Breast epithelium (tissue), 4 donors: ENCODE measurements around the gene SPATS2. TPM values are rescaled to one million over a fixed set of nuclear protein-coding genes. Genes with fewer than 3 reads are reported as not detected.
A peak's percentile ranks its signal among the peaks of the same experiment; 100 is the strongest.

Experiments used
- DNase-seq, 2 donors: peaks; one replicate each; pipeline ENCODE4 v3.0.0-alpha.2; 2019; ENCODE audit warnings: low spot score in 2 of 2
- H3K27ac ChIP-seq, 2 donors: fragments of 200-600 bp; sonication (generic) in 1 of 2; one replicate each; pipeline ENCODE4 v1.5.1; 2016 to 2019; ENCODE audit warnings: mild to moderate bottlenecking in 1 of 2
- H3K27me3 ChIP-seq, 2 donors: fragments of 200-600 bp; sonication (generic) in 1 of 2; one replicate each; pipeline versions ENCODE4 v1.5.1 to v1.6.0; 2017 to 2019; ENCODE audit warnings: control low read depth in 1 of 2, mild to moderate bottlenecking in 1 of 2
- H3K36me3 ChIP-seq: fragments of 200-600 bp; one replicate; pipeline ENCODE4 v1.5.1; 2019
- H3K4me1 ChIP-seq, 2 donors: fragments of 200-600 bp; sonication (generic); one replicate each; pipeline ENCODE4 v1.5.1; 2016 to 2019; ENCODE audit warnings: control low read depth in 1 of 2
- H3K4me3 ChIP-seq, 3 donors: fragments of 200-600 bp; sonication (generic); 1 replicate in 2 of 3; 2 replicates in 1 of 3; pipeline ENCODE4 v1.5.1; 2016 to 2019; ENCODE audit warnings: mild to moderate bottlenecking in 3 of 3, moderate library complexity in 2 of 3
- H3K9me3 ChIP-seq, 2 donors: fragments of 200-600 bp; sonication (generic) in 1 of 2; one replicate each; pipeline ENCODE4 v1.5.1; 2016 to 2019; ENCODE audit warnings: control low read depth in 1 of 2
- POLR2A ChIP-seq: fragments of 450-650 bp; IDR thresholded peaks from one replicate; pipeline ENCODE4 v1.6.1; 2016; ENCODE audit warnings: antibody characterized with exemption, mild to moderate bottlenecking, moderate library complexity
- POLR2AphosphoS5 ChIP-seq, 3 donors: sonication (generic); formaldehyde crosslinking; IDR thresholded peaks; one replicate each; pipeline ENCODE4 v1.6.1; 2017; ENCODE audit warnings: antibody characterized with exemption in 3 of 3
- intact Hi-C: fragments of 100-400 bp; cut with DNase I; formaldehyde crosslinking; loops from one replicate; pipeline ENCODE4 v1.15.1; 2023; ENCODE audit warnings: low total_unique reads
- total RNA-seq, 3 donors: library from RNA; depleted of rRNA; stranded (reverse); fragments of >200 nt; gene quantifications; one replicate each; pipeline ENCODE4 v1.1.0, GENCODE V29; 2016
- TF ChIP-seq, protein P1 (sequence below), 3 donors: fragments of 450-650 bp; IDR thresholded peaks; one replicate each; pipeline ENCODE4 v1.5.1; 2016 to 2017; ENCODE audit warnings: antibody characterized with exemption in 3 of 3, mild to moderate bottlenecking in 3 of 3, moderate library complexity in 3 of 3

The SPATS2 gene
- total RNA-seq, 3 donors from 2014 or later, result 13.8 to 24.0 (median 22.0) TPM

DNA sequence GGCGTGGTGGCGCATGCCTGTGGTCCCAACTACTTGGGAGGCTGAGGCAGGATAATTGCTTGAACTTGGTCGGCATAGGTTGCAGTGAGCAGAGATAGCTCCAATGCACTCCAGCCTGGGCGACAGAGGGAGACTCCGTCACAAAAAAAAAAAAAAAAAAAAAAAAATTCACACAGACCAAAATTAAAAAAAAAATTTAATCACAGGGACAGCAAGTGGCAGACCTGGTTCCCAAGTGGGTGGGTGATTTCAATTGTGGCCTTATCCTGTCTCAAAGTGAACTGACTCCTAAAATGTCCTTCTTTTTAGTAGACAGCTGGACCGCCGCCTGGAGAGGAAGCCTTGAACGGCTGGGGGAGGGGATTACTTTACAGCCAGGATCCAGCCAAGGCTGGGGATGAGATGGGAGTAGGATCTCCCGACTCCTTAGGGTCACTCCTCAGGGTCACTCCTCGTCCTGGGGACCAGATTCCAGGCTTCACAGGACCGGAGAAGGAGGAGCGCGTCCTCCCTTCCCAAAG is 170.0 kb downstream of the SPATS2 start:
- H3K36me3 ChIP-seq, result no peaks in the 10 kb centered on the region
- H3K27me3 ChIP-seq, result peaks cover 2 to 12% of the 10 kb centered on the region in 2 donors
- peak in 1 of 2 donors; percentile 12 for DNase-seq
- intact Hi-C loops, result no loop called here
- no peaks in the 10 kb centered on the region for H3K9me3 ChIP-seq
- TF ChIP-seq POLR2AphosphoS5 (IDR thresholded peaks at IDR 0.05), result no peak
- TF ChIP-seq, protein P1, sequence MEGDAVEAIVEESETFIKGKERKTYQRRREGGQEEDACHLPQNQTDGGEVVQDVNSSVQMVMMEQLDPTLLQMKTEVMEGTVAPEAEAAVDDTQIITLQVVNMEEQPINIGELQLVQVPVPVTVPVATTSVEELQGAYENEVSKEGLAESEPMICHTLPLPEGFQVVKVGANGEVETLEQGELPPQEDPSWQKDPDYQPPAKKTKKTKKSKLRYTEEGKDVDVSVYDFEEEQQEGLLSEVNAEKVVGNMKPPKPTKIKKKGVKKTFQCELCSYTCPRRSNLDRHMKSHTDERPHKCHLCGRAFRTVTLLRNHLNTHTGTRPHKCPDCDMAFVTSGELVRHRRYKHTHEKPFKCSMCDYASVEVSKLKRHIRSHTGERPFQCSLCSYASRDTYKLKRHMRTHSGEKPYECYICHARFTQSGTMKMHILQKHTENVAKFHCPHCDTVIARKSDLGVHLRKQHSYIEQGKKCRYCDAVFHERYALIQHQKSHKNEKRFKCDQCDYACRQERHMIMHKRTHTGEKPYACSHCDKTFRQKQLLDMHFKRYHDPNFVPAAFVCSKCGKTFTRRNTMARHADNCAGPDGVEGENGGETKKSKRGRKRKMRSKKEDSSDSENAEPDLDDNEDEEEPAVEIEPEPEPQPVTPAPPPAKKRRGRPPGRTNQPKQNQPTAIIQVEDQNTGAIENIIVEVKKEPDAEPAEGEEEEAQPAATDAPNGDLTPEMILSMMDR (IDR thresholded peaks at IDR 0.05), result no peak
- TF ChIP-seq POLR2A, result no peak
- H3K27ac ChIP-seq, result no peak overlapping the region
- peaks cover 0 to 11% of the 10 kb centered on the region in 2 donors for H3K4me1 ChIP-seq
- peak overlapping the region; percentile 42 to 73 (median 56) for H3K4me3 ChIP-seq

DNA sequence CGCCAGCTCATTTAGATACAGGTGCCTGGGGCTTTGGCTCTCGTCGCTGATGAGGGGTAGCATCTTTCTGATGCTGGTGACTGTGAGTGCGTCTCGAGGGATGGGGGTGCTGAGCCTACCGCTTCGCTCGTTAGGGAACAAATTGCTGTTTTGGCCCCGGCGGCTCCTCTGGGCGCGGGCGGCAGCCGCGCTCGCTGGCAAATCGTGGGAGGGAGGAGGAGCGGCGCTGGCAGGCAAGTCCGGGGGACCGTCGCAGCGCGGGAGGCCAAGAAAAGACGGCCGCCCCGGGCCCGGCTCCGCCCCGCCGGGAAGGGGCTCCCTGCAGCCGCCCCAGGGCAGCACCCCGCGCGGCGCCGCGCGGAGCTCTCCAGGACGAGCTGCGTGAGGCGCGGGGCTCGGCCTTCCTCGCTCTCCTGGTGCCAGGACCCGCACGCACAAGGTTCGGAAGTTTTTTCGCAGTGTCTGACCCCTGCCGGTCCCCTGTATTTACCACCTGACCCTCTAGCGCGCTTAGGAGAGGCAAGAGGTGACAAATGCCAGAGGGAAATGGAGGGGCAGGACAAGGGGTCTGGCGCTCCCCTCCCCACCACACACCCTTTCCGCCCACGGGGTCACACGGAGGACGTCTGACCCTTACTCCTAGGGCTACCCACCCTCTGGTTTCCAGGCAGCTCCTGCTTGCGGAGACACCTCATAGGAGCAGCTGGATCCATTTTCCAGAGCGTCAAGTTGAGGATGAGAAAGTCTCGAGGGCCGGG is 170.7 kb downstream of the SPATS2 start:
- DNase-seq, result no peak
- Histone ChIP-seq H3K27ac (no peak overlapping the region), H3K36me3 (no peaks in the 10 kb centered on the region), H3K4me3 (peak overlapping the region; percentile 42 to 73 (median 56)), H3K4me1 (peaks cover 0 to 11% of the 10 kb centered on the region in 2 donors), H3K27me3 (peaks cover 2 to 12% of the 10 kb centered on the region in 2 donors), H3K9me3 (no peaks in the 10 kb centered on the region)
- TF ChIP-seq POLR2A (no peak), POLR2AphosphoS5 (IDR thresholded peaks at IDR 0.05) (no peak)
- TF ChIP-seq, protein P1 (IDR thresholded peaks at IDR 0.05), result no peak
- intact Hi-C loops, result no loop called here

DNA sequence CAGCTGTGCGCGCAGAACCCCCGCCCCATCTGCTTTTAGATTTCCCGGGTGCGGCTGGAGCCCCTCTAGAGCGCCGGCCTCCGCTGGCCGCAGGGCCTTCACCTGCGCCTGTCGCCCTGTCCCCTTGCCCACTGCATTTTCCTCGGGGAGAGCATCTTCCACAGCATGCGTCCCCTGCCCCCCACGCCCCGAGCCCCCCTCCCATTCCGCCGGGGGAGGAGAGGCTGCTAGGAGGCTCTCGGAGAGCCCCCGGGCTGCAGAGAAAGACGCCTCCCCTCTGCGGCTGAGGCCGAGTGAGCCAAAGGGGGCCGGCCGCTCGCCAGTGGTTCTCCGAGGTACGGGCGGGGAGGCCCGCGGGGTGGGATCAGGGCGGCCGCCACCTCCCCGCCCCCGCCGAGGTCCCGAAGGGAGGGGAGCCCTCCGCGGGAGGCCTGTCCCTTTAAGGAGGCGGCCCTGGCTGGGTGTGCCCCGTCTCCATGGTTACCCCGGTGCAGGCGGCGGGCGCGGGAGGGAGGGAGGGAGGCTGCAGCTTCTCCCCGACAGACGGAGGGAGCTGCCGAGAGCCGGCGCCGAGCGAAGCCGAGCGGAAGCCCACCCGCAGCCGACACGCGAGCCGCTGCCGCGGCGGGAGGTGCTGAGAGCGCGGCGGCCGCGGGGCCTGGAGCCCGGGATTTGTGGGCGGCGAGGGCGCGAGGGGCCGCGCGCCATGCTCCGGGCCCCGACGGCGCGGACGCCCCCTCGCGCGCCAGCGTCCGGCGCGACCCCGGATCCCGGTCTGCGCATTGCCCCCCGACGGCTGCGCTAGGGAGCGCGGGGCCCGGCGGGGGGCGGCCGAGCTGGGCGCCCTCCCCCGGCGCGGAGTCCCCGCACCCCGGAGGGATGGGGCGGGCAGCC is 171.5 kb downstream of the SPATS2 start, which contains the start of gene KCNH3:
TSS of gene KCNH3 (plus strand) at position 521 of the 894 bp plus-strand sequence. CDS start 387 bp downstream, outside the sequence.
- H3K4me3 ChIP-seq, result peak within 1 kb of the TSS; percentile 42 to 73 (median 56)
- H3K9me3 ChIP-seq, result no peaks in the 10 kb centered on the region
- no peaks in the 10 kb centered on the region for H3K36me3 ChIP-seq
- intact Hi-C loops, result no loop called here
- H3K27ac ChIP-seq, result no peak within 1 kb of the TSS
- H3K4me1 ChIP-seq, result peaks cover 0 to 11% of the 10 kb centered on the region in 2 donors
- peaks cover 2 to 12% of the 10 kb centered on the region in 2 donors for H3K27me3 ChIP-seq
- TF ChIP-seq POLR2AphosphoS5 (IDR thresholded peaks at IDR 0.05) (no peak), POLR2A (no peak)
- TF ChIP-seq, protein P1 (IDR thresholded peaks at IDR 0.05), result no peak
- DNase-seq, result peak; percentile 68 to 71

DNA sequence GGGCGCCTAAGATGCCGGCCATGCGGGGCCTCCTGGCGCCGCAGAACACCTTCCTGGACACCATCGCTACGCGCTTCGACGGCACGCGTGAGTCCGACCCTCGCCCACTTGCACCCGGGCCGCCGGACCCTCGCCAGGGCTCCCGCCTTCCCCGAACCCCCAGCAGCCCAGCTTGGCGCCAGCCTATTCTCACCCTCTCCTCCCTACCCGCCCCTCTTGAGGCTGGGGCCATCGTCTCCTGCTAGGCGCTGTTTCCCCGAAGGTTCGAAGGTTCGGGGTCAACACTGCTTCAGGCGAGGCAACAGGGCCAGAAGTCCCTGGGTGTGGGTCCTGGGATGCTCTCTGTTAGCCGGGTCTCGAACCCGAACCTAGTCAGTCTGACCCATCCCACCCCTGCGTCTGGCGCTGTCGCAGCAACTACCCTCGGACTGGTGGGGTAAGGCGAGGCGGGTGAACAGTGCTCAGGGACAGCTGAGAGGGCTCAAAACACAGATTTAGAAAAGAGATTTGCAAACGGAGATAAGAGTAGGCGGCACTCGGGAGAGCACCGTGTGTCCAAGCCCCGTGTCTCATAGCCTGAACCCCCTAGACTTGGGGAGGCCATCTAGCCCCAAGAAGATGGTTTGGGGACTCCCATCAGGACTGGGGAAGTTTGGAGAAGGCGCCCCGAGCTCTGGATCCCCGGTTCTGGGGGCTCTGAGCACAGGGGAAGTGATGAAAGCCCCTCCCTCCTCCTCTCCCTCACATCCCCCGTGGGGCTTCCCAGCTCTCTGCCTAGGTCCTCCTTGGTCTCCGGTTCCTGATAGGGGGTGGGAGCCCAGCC is 172.4 kb downstream of the SPATS2 start:
- peak overlapping the region in 1 of 2 donors; percentile 45 for H3K27ac ChIP-seq
- peak overlapping the region in 2 of 3 donors; percentile 56 to 73 for H3K4me3 ChIP-seq
- no peaks in the 10 kb centered on the region for H3K9me3 ChIP-seq
- no peak for DNase-seq
- no peak for TF ChIP-seq POLR2AphosphoS5 (IDR thresholded peaks at IDR 0.05)
- TF ChIP-seq, protein P1 (IDR thresholded peaks at IDR 0.05), result no peak
- TF ChIP-seq POLR2A, result no peak
- H3K36me3 ChIP-seq, result no peaks in the 10 kb centered on the region
- H3K27me3 ChIP-seq, result peaks cover 2 to 12% of the 10 kb centered on the region in 2 donors
- H3K4me1 ChIP-seq, result peaks cover 0 to 11% of the 10 kb centered on the region in 2 donors
- intact Hi-C loops, result no loop called here
